ENCODE results near the gene HORMAD2. TPM values are rescaled to one million over a fixed set of nuclear protein-coding genes. Genes with fewer than 3 reads are reported as not detected.

Gene HORMAD2
- total and polyA plus RNA-seq, 4 donors: 0.02 to 0.46 TPM; not detected in 2

GRCh38 chr22:30045901-30046715 lies 34.2 kb upstream of the HORMAD2 start:
- TF ChIP-seq CTCF (IDR thresholded peaks at IDR 0.05; ENCODE audit: control extremely low read depth, extremely low read depth): no peak
- no peaks in the 10 kb centered on the region for H3K9me3 ChIP-seq (ENCODE audit: control insufficient read depth in 4 of 4, insufficient read depth in 3 of 4, low read length in 3 of 4)
- WGBS, 2 donors: 93 to 95% methylated on average over 21 of the region's 21 CpGs
- H3K9ac ChIP-seq (ENCODE audit: insufficient read depth in 1 of 2, low read length in 2 of 2): no peak overlapping the region
- H3K4me3 ChIP-seq: no peak overlapping the region
- no peak overlapping the region for H3K27ac ChIP-seq (ENCODE audit: low read depth in 1 of 2, low read length in 1 of 2)
- ATAC-seq (ENCODE audit: insufficient read depth, low FRiP score): no peak
- H3K27me3 ChIP-seq (ENCODE audit: control insufficient read depth in 3 of 3, insufficient read depth in 3 of 3, low read length in 2 of 3): no peaks in the 10 kb centered on the region
- H3K4me1 ChIP-seq (ENCODE audit: control insufficient read depth in 5 of 5, insufficient read depth in 5 of 5, low read length in 5 of 5): peaks cover 0 to 8% (median 0%) of the 10 kb centered on the region in 5 donors
- no peaks in the 10 kb centered on the region for H3K36me3 ChIP-seq (ENCODE audit: control insufficient read depth in 4 of 4, insufficient read depth in 4 of 4, low read length in 4 of 4)
- DNase-seq: no peak

- DNase-seq (no peak), ATAC-seq (ENCODE audit: insufficient read depth, low FRiP score) (no peak)
- no peaks in the 10 kb centered on the region for H3K9me3 ChIP-seq (ENCODE audit: control insufficient read depth in 4 of 4, insufficient read depth in 3 of 4, low read length in 3 of 4)
- no peak for TF ChIP-seq CTCF (IDR thresholded peaks at IDR 0.05; ENCODE audit: control extremely low read depth, extremely low read depth)
- no peak overlapping the region for H3K4me3 ChIP-seq
- H3K27me3 ChIP-seq (ENCODE audit: control insufficient read depth in 3 of 3, insufficient read depth in 3 of 3, low read length in 2 of 3): no peaks in the 10 kb centered on the region
- 95 to 96% methylated on average over 15 of the region's 15 CpGs for WGBS, 2 donors
- H3K36me3 ChIP-seq (ENCODE audit: control insufficient read depth in 4 of 4, insufficient read depth in 4 of 4, low read length in 4 of 4): no peaks in the 10 kb centered on the region
- no peak overlapping the region for H3K27ac ChIP-seq (ENCODE audit: low read depth in 1 of 2, low read length in 1 of 2)
- H3K4me1 ChIP-seq (ENCODE audit: control insufficient read depth in 5 of 5, insufficient read depth in 5 of 5, low read length in 5 of 5): peaks cover 0 to 8% (median 0%) of the 10 kb centered on the region in 5 donors
- H3K9ac ChIP-seq (ENCODE audit: insufficient read depth in 1 of 2, low read length in 2 of 2): no peak overlapping the region
Measured at GRCh38 chr22:30046716-30047363, 33.4 kb upstream of the HORMAD2 start.

- Histone ChIP-seq H3K4me3 (no peak overlapping the region), H3K27ac (ENCODE audit: low read depth in 1 of 2, low read length in 1 of 2) (no peak overlapping the region), H3K4me1 (ENCODE audit: control insufficient read depth in 5 of 5, insufficient read depth in 5 of 5, low read length in 5 of 5) (peaks cover 0 to 8% (median 0%) of the 10 kb centered on the region in 5 donors), H3K9ac (ENCODE audit: insufficient read depth in 1 of 2, low read length in 2 of 2) (no peak overlapping the region), H3K36me3 (ENCODE audit: control insufficient read depth in 4 of 4, insufficient read depth in 4 of 4, low read length in 4 of 4) (no peaks in the 10 kb centered on the region), H3K27me3 (ENCODE audit: control insufficient read depth in 3 of 3, insufficient read depth in 3 of 3, low read length in 2 of 3) (no peaks in the 10 kb centered on the region), H3K9me3 (ENCODE audit: control insufficient read depth in 4 of 4, insufficient read depth in 3 of 4, low read length in 3 of 4) (no peaks in the 10 kb centered on the region)
- DNase-seq (no peak), ATAC-seq (ENCODE audit: insufficient read depth, low FRiP score) (peak; percentile 69)
- TF ChIP-seq CTCF (IDR thresholded peaks at IDR 0.05; ENCODE audit: control extremely low read depth, extremely low read depth): no peak
- 41 to 46% methylated on average over 3 of the region's 3 CpGs for WGBS, 2 donors
Measured at GRCh38 chr22:30047364-30047738, 32.9 kb upstream of the HORMAD2 start.
